ENCODE measurements around the gene WHRN.

Gene WHRN

GRCh38 chr9:114506082-114506390, 763 bp upstream of the WHRN start:
- in situ Hi-C loops (cut with MboI; ENCODE audit: low pct_unique_long_range_greater_than_20kb, low sequenced_read_pairs, unreplicated experiment): no loop called here
- no peak for TF ChIP-seq CTCF (IDR thresholded peaks at IDR 0.05; ENCODE audit: extremely low read depth, insufficient read depth, missing control alignments)
- no peak for DNase-seq (ENCODE audit: low spot score)

GRCh38 chr9:114504341-114505186, 709 bp downstream of the WHRN start:
- in situ Hi-C loops (cut with MboI; ENCODE audit: low pct_unique_long_range_greater_than_20kb, low sequenced_read_pairs, unreplicated experiment): no loop called here
- peak; percentile 58 for DNase-seq (ENCODE audit: low spot score)
- peak; percentile 19 for TF ChIP-seq CTCF (IDR thresholded peaks at IDR 0.05; ENCODE audit: extremely low read depth, insufficient read depth, missing control alignments)

DNA sequence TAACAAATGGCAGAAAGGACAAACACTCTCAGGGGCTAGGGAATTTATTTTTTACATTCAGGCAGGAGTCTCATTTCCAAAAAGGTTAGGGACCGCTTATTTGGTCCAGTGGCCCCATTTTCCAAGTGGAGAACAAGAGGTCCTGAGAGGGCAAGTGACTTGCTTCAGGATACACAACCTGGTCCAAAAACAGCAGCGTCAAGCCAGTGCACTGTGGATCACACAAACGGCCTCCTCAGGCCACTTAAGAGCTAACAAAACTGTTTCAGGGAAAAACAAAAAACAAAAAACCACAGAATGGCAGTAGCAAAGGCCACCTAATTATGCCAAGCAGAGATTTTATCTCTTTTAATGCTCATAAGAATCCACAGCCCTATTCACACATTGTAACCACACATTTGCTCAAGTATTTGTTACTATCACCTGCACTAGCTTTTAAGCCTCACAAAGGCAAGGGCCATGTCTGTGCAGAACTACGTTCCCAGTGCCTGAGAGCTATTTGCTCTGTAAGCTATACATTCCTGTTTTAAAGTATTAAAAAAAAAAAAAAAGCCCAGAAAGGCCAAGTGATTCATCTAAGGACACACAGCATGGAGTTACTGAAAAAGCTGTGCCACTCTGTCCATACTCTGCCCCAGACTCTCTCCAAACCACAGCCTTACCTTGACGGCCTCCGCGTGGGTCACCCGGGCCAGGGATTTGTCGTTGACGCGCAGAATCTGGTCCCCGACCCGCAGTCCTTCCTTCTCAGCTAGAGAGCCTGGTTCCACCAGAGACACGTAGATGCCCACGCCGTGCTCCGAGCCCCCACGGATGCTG, 1.5 kb downstream of the WHRN start:
- DNase-seq (ENCODE audit: low spot score): no peak
- TF ChIP-seq CTCF (IDR thresholded peaks at IDR 0.05; ENCODE audit: extremely low read depth, insufficient read depth, missing control alignments): no peak
- in situ Hi-C loops (cut with MboI; ENCODE audit: low pct_unique_long_range_greater_than_20kb, low sequenced_read_pairs, unreplicated experiment): no loop called here

DNA sequence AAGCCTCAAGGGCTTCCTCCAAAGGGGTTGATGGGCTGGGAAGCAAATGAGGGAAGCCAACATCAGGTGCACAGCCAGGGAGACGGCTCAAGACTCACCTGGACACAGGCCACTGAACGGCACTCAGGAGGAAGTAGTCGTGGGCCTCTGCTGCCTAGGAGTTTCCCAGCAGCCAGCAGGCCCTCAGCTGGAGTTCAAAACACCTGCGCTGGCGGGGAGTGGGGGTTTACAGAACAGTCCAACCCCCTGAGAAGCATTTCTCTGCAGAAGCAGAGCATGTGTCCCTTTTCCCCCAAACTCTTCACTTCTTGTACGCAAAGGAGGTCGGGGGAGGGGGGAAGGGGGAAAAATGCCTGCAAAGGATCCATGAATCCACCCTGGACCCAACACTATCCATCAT, 2.3 kb downstream of the WHRN start:
- no peak for TF ChIP-seq CTCF (IDR thresholded peaks at IDR 0.05; ENCODE audit: extremely low read depth, insufficient read depth, missing control alignments)
- in situ Hi-C loops (cut with MboI; ENCODE audit: low pct_unique_long_range_greater_than_20kb, low sequenced_read_pairs, unreplicated experiment): no loop called here
- no peak for DNase-seq (ENCODE audit: low spot score)

- in situ Hi-C loops (cut with MboI; ENCODE audit: low pct_unique_long_range_greater_than_20kb, low sequenced_read_pairs, unreplicated experiment): no loop called here
- no peak for DNase-seq (ENCODE audit: low spot score)
- TF ChIP-seq CTCF (IDR thresholded peaks at IDR 0.05; ENCODE audit: extremely low read depth, insufficient read depth, missing control alignments): no peak
Observed at GRCh38 chr9:114501796-114502682, 3.2 kb downstream of the WHRN start.

DNA sequence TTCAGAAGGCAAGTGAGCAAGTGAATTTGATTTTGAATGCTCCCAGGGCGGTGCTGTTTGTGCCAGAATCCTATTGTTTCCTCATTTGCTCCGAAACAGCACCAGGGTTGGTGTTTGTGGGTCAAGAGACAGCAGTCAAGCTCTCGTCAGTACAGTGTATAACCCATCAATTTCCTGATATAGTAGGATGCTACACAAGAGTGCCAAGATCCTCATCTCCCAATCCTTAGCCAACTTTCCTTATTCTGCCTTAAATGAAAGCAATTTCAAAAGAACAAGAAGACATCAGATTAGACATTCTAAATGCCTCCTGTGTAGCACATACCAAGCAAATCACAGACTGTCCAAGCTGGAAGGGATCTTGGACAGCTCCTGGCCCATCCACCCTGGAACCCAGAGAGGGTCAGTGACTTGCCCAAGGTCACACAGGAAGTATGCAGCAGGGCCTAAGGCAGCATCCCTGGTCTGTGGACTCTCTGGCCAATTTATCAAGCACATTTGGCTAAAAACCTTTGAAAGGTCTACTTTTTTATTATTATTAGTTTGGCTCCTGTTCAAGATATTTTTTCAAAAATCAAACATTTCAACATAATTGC, 4.5 kb downstream of the WHRN start:
- DNase-seq (ENCODE audit: low spot score): no peak
- no peak for TF ChIP-seq CTCF (IDR thresholded peaks at IDR 0.05; ENCODE audit: extremely low read depth, insufficient read depth, missing control alignments)
- in situ Hi-C loops (cut with MboI; ENCODE audit: low pct_unique_long_range_greater_than_20kb, low sequenced_read_pairs, unreplicated experiment): no loop called here
